Activated naive CD4-positive, alpha-beta T cell treated with anti-CD3 and anti-CD28 coated beads, Interleukin-2, amount 10 ng/mL, durations not matched to agents 7 days and 5 days (primary cell): Measurements from ENCODE around the gene ATF2.
"Not testable (repeated sequence)": the region's sequence is repeated elsewhere in the genome, so short reads cannot be mapped to it uniquely, and the experiment has no call there.

Experiments
- CTCF ChIA-PET: fragments of 350-600 bp; sonication (Branson Sonifier 250); formaldehyde crosslinking; loops from one replicate; lab custom pipeline; 2021; ENCODE audit warnings: antibody characterized with exemption; lab: Charles Lee
- DNase-seq: peaks from one replicate; pipeline ENCODE4 v3.0.0-alpha.2; 2020
- H3K27ac Mint-ChIP-seq: one replicate; pipeline ENCODE4 v1.8.0; 2021; ENCODE audit warnings: mild to moderate bottlenecking, moderate library complexity, mixed read lengths
- H3K27me3 Mint-ChIP-seq: one replicate; pipeline ENCODE4 v1.8.0; 2021; ENCODE audit warnings: mild to moderate bottlenecking, mixed read lengths
- H3K36me3 Mint-ChIP-seq: one replicate; pipeline ENCODE4 v1.8.0; 2021; ENCODE audit warnings: mixed read lengths
- H3K4me1 Mint-ChIP-seq: one replicate; pipeline ENCODE4 v1.8.0; 2021; ENCODE audit warnings: mixed read lengths
- H3K4me3 Mint-ChIP-seq: one replicate; pipeline ENCODE4 v1.8.0; 2021; ENCODE audit warnings: mild to moderate bottlenecking, moderate library complexity, mixed read lengths
- H3K9me3 Mint-ChIP-seq: one replicate; pipeline ENCODE4 v1.8.0; 2021; ENCODE audit warnings: mixed read lengths

Gene ATF2

GRCh38 chr2:175143678-175144077, 24.3 kb downstream of the ATF2 start:
- peaks cover 3% of the 10 kb centered on the region for H3K4me1 Mint-ChIP-seq
- H3K9me3 Mint-ChIP-seq: no peaks in the 10 kb centered on the region
- H3K27me3 Mint-ChIP-seq: no peaks in the 10 kb centered on the region
- CTCF ChIA-PET: no interaction called here
- H3K4me3 Mint-ChIP-seq: no peak overlapping the region
- peaks cover 20% of the 10 kb centered on the region for H3K36me3 Mint-ChIP-seq
- no peak for DNase-seq
- peak overlapping the region; percentile 62 for H3K27ac Mint-ChIP-seq

- Mint-ChIP-seq H3K9me3 (no peaks in the 10 kb centered on the region), H3K4me1 (peaks cover 3% of the 10 kb centered on the region), H3K27ac (no peak overlapping the region), H3K36me3 (peaks cover 21% of the 10 kb centered on the region), H3K27me3 (no peaks in the 10 kb centered on the region), H3K4me3 (no peak overlapping the region)
- no peak for DNase-seq
- CTCF ChIA-PET: no interaction called here
Observed at GRCh38 chr2:175143191-175143590, 24.8 kb downstream of the ATF2 start.

DNA sequence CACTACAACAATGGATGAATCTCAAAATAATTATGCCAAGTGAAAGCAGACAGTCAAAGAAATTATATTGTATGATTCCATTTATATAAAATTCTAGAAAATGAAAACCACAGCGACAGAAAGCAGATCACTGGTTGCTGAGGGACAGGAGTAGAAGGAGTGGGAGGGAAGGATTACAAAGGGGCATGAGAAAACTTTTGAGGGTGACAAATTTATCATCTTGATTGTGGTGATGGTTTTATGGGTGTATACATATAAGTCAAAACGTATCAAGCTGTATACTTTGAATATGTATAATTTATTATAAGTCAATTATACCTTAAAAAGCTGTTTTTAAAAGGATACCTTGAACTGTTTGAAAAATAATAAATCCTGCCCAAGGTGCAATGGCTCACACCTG, 27.7 kb downstream of the ATF2 start:
- H3K4me1 Mint-ChIP-seq: peaks cover 7% of the 10 kb centered on the region
- no peaks in the 10 kb centered on the region for H3K9me3 Mint-ChIP-seq
- CTCF ChIA-PET: no interaction called here
- no peak overlapping the region for H3K27ac Mint-ChIP-seq
- peaks cover 34% of the 10 kb centered on the region for H3K36me3 Mint-ChIP-seq
- DNase-seq: no peak
- H3K4me3 Mint-ChIP-seq: no peak overlapping the region
- H3K27me3 Mint-ChIP-seq: no peaks in the 10 kb centered on the region

GRCh38 chr2:175137793-175138192, 30.2 kb downstream of the ATF2 start:
- Mint-ChIP-seq H3K27me3 (no peaks in the 10 kb centered on the region), H3K9me3 (no peaks in the 10 kb centered on the region), H3K4me1 (peaks cover 7% of the 10 kb centered on the region), H3K27ac (no peak overlapping the region), H3K36me3 (peaks cover 34% of the 10 kb centered on the region), H3K4me3 (no peak overlapping the region)
- DNase-seq: no peak
- CTCF ChIA-PET: interaction anchor here (1.1 kb wide), 1 partner anchor 8 kb away, joined by 3 read pairs; no protein-coding TSS in a partner anchor

DNA sequence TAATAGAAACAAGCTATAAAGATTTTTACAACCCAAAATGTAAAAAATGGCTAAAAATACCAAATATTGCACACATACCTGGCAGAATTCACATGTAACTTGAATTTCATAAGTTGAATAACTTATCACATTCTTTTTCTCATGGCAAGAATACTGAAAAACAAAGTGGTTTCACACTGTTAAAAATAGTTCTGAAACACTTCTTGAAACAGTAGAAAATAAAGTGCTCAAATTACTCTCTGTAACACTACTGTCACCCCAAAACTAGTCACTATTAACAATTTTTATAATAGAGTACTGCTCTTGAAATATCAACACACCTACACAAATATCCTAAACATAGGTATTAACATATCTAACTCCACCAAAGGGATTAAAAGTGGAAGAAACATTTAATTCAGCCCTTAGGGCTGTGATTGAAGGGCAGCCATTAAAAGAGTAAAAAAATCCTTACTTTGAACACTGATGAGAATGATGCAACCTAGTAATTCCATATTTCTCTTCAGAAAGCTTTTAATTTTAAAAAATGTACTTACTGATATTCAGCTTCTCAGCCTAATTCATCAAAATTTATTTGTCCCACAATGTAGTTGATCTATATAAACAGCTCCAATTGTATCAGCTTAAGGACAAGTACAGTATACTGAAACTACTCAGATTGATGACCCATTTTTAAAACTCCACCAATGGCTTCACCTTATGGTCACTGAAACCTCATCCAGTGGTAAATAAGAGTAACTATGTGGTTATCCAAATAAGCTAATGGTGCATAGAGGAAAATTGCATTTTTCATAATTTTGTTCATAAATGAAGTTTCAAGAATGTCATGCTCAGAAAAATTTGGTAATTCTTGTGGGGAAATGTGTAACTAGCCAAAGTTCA, 31.4 kb downstream of the ATF2 start:
- H3K27ac Mint-ChIP-seq: no peak overlapping the region

GRCh38 chr2:175135862-175136261, 32.1 kb downstream of the ATF2 start:
- H3K27ac Mint-ChIP-seq: no peak overlapping the region
- peaks cover 31% of the 10 kb centered on the region for H3K36me3 Mint-ChIP-seq
- H3K27me3 Mint-ChIP-seq: no peaks in the 10 kb centered on the region
- no peaks in the 10 kb centered on the region for H3K9me3 Mint-ChIP-seq
- no peak overlapping the region for H3K4me3 Mint-ChIP-seq
- CTCF ChIA-PET: interaction anchor here (1.1 to 1.4 kb wide), 2 partner anchors 10 to 115 kb away, joined by 3 to 4 read pairs; no protein-coding TSS in a partner anchor
- peaks cover 5% of the 10 kb centered on the region for H3K4me1 Mint-ChIP-seq
- DNase-seq: no peak

More for the DNA sequence above, 31.4 kb downstream of the ATF2 start:
- Mint-ChIP-seq H3K27me3 (no peaks in the 10 kb centered on the region), H3K9me3 (no peaks in the 10 kb centered on the region), H3K4me1 (peaks cover 5% of the 10 kb centered on the region), H3K4me3 (no peak overlapping the region), H3K36me3 (peaks cover 30% of the 10 kb centered on the region)
- CTCF ChIA-PET: interaction anchor here (1.1 to 1.4 kb wide), 2 partner anchors 11 to 115 kb away, joined by 3 to 4 read pairs; no protein-coding TSS in a partner anchor
- DNase-seq: no peak

DNA sequence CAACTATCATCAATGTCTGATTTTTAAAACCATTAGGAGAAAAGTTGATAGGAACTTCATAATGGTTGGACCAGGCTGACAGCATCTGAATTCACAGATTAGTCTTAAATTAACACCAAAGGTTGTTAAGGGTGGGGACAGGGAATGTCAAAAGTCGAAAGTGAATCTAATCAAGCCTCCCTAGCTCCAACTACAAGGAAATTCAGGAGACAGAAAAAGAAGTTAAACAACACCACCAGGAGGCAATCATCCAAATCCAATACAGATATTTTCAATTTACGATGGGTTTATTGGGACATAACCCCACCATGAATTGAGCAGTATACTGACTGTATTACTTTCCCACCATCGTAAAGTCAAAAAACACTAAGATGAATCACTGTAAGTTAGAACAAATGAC, 32.8 kb downstream of the ATF2 start:
- CTCF ChIA-PET: no interaction called here
- Mint-ChIP-seq H3K27ac (no peak overlapping the region), H3K9me3 (no peaks in the 10 kb centered on the region), H3K4me3 (no peak overlapping the region), H3K36me3 (peaks cover 31% of the 10 kb centered on the region), H3K27me3 (no peaks in the 10 kb centered on the region), H3K4me1 (peaks cover 5% of the 10 kb centered on the region)
- DNase-seq: no peak

- CTCF ChIA-PET: no interaction called here
- peaks cover 2% of the 10 kb centered on the region for H3K4me1 Mint-ChIP-seq
- no peaks in the 10 kb centered on the region for H3K27me3 Mint-ChIP-seq
- peaks cover 37% of the 10 kb centered on the region for H3K36me3 Mint-ChIP-seq
- no peaks in the 10 kb centered on the region for H3K9me3 Mint-ChIP-seq
- no peak overlapping the region for H3K27ac Mint-ChIP-seq
- H3K4me3 Mint-ChIP-seq: no peak overlapping the region
- no peak for DNase-seq
Observed at GRCh38 chr2:175131252-175131651, 36.8 kb downstream of the ATF2 start.

DNA sequence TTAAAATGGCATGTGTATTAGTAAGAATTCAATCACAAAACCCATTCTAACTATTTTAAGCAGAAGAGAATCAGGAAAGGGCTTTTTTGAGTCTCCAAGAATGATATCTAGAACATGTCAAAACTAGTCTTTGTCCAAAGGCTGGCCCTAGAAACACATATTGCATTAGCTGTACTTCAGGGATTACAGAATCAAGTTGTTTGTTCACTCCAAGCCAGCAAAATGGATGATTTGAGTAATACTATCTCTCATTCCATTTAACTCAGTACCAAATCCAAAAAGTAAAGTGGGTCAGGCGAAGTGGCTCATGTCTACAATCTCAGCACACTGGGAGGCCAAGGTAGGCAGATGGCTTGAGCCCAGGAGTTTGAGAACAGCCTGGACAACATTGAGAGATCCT, 41.3 kb downstream of the ATF2 start:
- Mint-ChIP-seq H3K36me3 (peaks cover 37% of the 10 kb centered on the region), H3K4me1 (no peaks in the 10 kb centered on the region), H3K4me3 (no peak overlapping the region), H3K27me3 (no peaks in the 10 kb centered on the region), H3K27ac (no peak overlapping the region), H3K9me3 (no peaks in the 10 kb centered on the region)
- no peak for DNase-seq
- CTCF ChIA-PET: no interaction called here

DNA sequence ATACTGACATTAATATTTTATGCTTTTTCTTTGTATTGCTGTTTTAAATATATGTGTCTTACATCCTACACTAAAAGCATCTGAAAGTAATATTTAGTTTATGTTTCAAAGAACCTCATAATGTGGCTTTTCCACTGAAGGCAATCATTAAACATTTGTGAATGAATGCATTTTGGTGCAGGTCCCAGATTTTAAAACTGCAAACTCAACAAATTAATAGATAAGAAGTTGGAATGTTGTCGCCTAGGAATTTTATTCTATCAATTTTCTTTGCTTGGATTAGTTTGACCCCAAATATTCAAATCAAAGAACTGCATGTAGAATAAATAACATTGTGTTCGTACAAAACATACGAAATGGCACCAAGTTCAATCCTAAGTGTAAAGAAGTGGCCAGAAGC, 44.7 kb downstream of the ATF2 start:
- Mint-ChIP-seq H3K4me3 (no peak overlapping the region), H3K27me3 (no peaks in the 10 kb centered on the region), H3K36me3 (peaks cover 23% of the 10 kb centered on the region), H3K4me1 (no peaks in the 10 kb centered on the region), H3K9me3 (no peaks in the 10 kb centered on the region), H3K27ac (no peak overlapping the region)
- no peak for DNase-seq
- CTCF ChIA-PET: no interaction called here

DNA sequence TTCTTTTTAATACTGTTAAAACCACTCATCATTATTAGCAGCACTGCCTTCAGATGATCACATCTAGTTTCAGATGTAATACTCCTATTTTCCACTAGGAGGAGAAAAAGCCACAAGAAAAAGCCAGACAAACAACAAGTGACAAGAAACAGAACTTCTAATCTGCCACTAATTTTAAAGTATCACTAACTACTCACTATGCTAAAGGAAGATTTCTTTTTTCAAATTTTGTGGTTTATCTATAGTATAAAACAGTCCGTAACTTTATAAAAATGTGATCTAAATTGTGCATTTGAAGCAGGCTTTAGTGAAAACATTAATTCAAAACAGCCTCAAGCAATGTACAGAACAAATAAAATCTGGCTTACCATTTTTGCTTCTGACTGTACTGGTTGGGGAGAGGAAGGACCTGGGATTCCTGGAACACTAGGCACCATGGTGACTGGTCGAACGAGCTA, 56.8 kb downstream of the ATF2 start:
- no peak for DNase-seq
- Mint-ChIP-seq H3K36me3 (peaks cover 40% of the 10 kb centered on the region), H3K27ac (peak overlapping the region; percentile 56), H3K9me3 (no peaks in the 10 kb centered on the region), H3K4me1 (no peaks in the 10 kb centered on the region), H3K4me3 (no peak overlapping the region), H3K27me3 (no peaks in the 10 kb centered on the region)
- CTCF ChIA-PET: interaction anchor here (0.7 to 2.3 kb wide), 6 partner anchors 10 to 170 kb away, joined by 3 to 5 read pairs (median 3); no protein-coding TSS in a partner anchor

DNA sequence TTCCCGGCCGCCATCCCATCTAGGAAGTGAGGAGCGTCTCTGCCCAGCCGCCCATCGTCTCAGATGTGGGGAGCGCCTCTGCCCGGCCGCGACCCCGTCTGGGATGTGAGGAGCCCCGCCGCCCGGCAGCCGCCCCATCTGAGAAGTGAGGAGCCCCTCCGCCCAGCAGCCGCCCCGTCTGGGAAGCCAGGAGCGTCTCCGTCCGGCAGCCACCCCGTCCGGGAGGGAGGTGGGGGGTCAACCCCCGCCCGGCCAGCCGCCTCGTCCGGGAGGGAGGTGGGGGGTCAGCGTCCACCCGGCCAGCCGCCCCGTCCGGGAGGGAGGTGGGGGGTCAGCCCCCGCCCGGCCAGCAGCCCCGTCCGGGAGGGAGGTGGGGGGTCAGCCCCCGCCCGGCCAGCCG, 59.9 kb downstream of the ATF2 start:
- H3K9me3 Mint-ChIP-seq, H3K27ac Mint-ChIP-seq, H3K27me3 Mint-ChIP-seq, H3K4me3 Mint-ChIP-seq, CTCF ChIA-PET, DNase-seq, H3K4me1 Mint-ChIP-seq: not testable (repeated sequence)
- H3K36me3 Mint-ChIP-seq: peaks cover 34% of the 10 kb centered on the region

DNA sequence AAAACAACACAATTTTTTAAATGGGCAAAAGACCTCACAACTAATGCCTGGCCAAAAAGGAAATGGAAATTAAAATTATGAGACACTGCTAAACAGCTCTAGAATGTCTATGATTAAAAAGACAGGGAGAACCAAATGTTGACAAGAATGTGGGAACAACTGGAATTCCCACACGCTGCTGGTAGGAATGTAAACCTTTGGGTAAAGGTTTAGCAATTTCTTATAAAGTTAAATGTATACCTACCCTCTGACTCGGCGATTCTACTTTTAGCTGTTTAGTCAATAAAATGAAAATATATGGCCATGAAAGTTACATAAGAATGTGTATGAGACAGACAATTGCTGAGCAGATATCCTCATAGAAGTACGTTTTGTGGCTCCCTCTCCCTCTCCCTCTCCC, 60.9 kb downstream of the ATF2 start:
- Mint-ChIP-seq H3K27me3 (no peaks in the 10 kb centered on the region), H3K36me3 (peaks cover 35% of the 10 kb centered on the region), H3K4me1 (no peaks in the 10 kb centered on the region), H3K9me3 (no peaks in the 10 kb centered on the region), H3K27ac (no peak overlapping the region), H3K4me3 (no peak overlapping the region)
- CTCF ChIA-PET: interaction anchor here (0.6 kb wide), 1 partner anchor 240 kb away, joined by 4 read pairs; no protein-coding TSS in a partner anchor
- no peak for DNase-seq

GRCh38 chr2:175103191-175103590, 64.8 kb downstream of the ATF2 start:
- Mint-ChIP-seq H3K27ac (no peak overlapping the region), H3K27me3 (no peaks in the 10 kb centered on the region), H3K4me3 (no peak overlapping the region), H3K36me3 (peaks cover 34% of the 10 kb centered on the region), H3K9me3 (no peaks in the 10 kb centered on the region), H3K4me1 (no peaks in the 10 kb centered on the region)
- DNase-seq: no peak
- CTCF ChIA-PET: interaction anchor here (0.6 kb wide), 1 partner anchor 1621 kb away, joined by 3 read pairs; no protein-coding TSS in a partner anchor

- CTCF ChIA-PET: interaction anchor here (1.1 kb wide), 1 partner anchor 10 kb away, joined by 3 read pairs; no protein-coding TSS in a partner anchor
- no peak overlapping the region for H3K4me3 Mint-ChIP-seq
Observed at GRCh38 chr2:175101514-175101913, 66.5 kb downstream of the ATF2 start.

More at GRCh38 chr2:175101514-175101913, 66.5 kb downstream of the ATF2 start:
- Mint-ChIP-seq H3K27ac (no peak overlapping the region), H3K36me3 (peaks cover 24% of the 10 kb centered on the region), H3K27me3 (no peaks in the 10 kb centered on the region), H3K9me3 (no peaks in the 10 kb centered on the region), H3K4me1 (no peaks in the 10 kb centered on the region)
- no peak for DNase-seq
